HepG2 (cell line): ENCODE results near the gene FRS2. TPM values are rescaled to one million over a fixed set of nuclear protein-coding genes. Genes with fewer than 3 reads are reported as not detected.

Experiments
- ATAC-seq: fragments of 200-7000 bp; cut with Tn5 transposase; 3 replicates; pipeline ENCODE4 v1.9.1; 2020; ENCODE audit warnings: mild to moderate bottlenecking, moderate library complexity
- BruUV-seq: library from RNA; stranded (reverse); fragments of 400-500 nt; replicated peaks from 2 replicates; lab custom pipeline; 2021; lab: Mats Ljungman, UMichigan
- CTCF ChIA-PET: fragments of 300-600 bp; formaldehyde crosslinking; extraction: SDS; loops from one replicate; lab custom pipeline; 2021; ENCODE audit warnings: low total read pairs, inconsistent platforms, low intra/inter-chr PET ratio; lab: Yijun Ruan, JAX
- POLR2A ChIA-PET: fragments of 350-600 bp; sonication (Branson Sonifier 250); formaldehyde crosslinking; loops from one replicate; lab custom pipeline; 2020; ENCODE audit warnings: antibody characterized with exemption, inconsistent platforms; lab: Yijun Ruan, JAX
- DNase-seq: peaks from one replicate; pipeline ENCODE4 v3.0.0-alpha.2; 2015; ENCODE audit warnings: low spot score
- FAIRE-seq: peaks from 3 replicates; lab custom pipeline; 2011; peaks lifted over from hg19 to GRCh38; lab: Jason Lieb, UNC
- H2AFZ ChIP-seq: one replicate; pipeline ENCODE4 v1.6.1; 2011; ENCODE audit warnings: low read length, inconsistent platforms
- H3K27ac ChIP-seq: fragments of 300-600 bp; 3 replicates; pipeline ENCODE4 v1.8.0; 2011; ENCODE audit warnings: mixed run types, mild to moderate bottlenecking, mixed read lengths, low read length, inconsistent platforms; ENCODE audit not compliant: insufficient read depth; ENCODE audit errors: extremely low read length
- H3K27me3 ChIP-seq, 2 experiments: fragments of 200-600 bp in 1 of 2; 2 replicates in 1 of 2; 3 replicates in 1 of 2; pipeline versions ENCODE4 v1.6.0 to v1.8.0; 2011; ENCODE audit warnings: low read length in 2 of 2, mild to moderate bottlenecking in 2 of 2, moderate library complexity in 2 of 2, inconsistent platforms in 1 of 2; ENCODE audit not compliant: insufficient read depth in 2 of 2, control insufficient read depth in 1 of 2
- H3K36me3 ChIP-seq, 2 experiments: fragments of 200-600 bp in 1 of 2; replicated peaks in 1 of 2; 2 replicates in 1 of 2; 3 replicates in 1 of 2; pipeline versions ENCODE4 v1.5.1 to v1.8.0; 2011; ENCODE audit warnings: low read length in 2 of 2, inconsistent platforms in 1 of 2; ENCODE audit not compliant: insufficient read depth in 2 of 2, control insufficient read depth in 1 of 2
- H3K4me1 ChIP-seq: 2 replicates; pipeline ENCODE4 v1.5.1; 2012; ENCODE audit warnings: low read length, inconsistent platforms; ENCODE audit not compliant: insufficient read depth
- H3K4me2 ChIP-seq: 2 replicates; pipeline ENCODE4 v1.6.0; 2011; ENCODE audit warnings: low read depth, low read length, inconsistent platforms
- H3K4me3 ChIP-seq, 3 experiments: fragments of 200-600 bp in 1 of 3; sonication (generic), shearing (Covaris generic) in 1 of 3; replicated peaks in 1 of 3; 2 replicates each; pipeline ENCODE4 v1.5.1; 2011 to 2016; ENCODE audit warnings: low read length in 3 of 3, inconsistent platforms in 2 of 3, low read depth in 2 of 3, mild to moderate bottlenecking in 2 of 3, control low read depth in 1 of 3, mixed read lengths in 1 of 3; ENCODE audit not compliant: insufficient read depth in 1 of 3
- H3K79me2 ChIP-seq: one replicate; pipeline ENCODE4 v1.6.1; 2011; ENCODE audit warnings: low read length, inconsistent platforms; ENCODE audit not compliant: insufficient read depth
- H3K9ac ChIP-seq: 2 replicates; pipeline ENCODE4 v1.6.0; 2011; ENCODE audit warnings: mild to moderate bottlenecking, low read depth, low read length, inconsistent platforms; ENCODE audit not compliant: insufficient read depth
- H3K9me3 ChIP-seq: 2 replicates; pipeline ENCODE4 v1.5.1; 2012; ENCODE audit warnings: mild to moderate bottlenecking, low read length
- H4K20me1 ChIP-seq: 2 replicates; pipeline ENCODE4 v1.6.0; 2011; ENCODE audit warnings: inconsistent platforms, mild to moderate bottlenecking, low read length, moderate library complexity; ENCODE audit not compliant: insufficient read depth
- ATAD3A ChIP-seq: sonication (generic); formaldehyde crosslinking; IDR thresholded peaks from 2 replicates; pipeline ENCODE4 v1.4.0; 2020; ENCODE audit warnings: missing genetic modification reagents
- GTF2F1 ChIP-seq: fragments of 150-350 bp; IDR thresholded peaks from 2 replicates; pipeline ENCODE4 v1.6.1; 2014; ENCODE audit warnings: low read length
- HNF4A ChIP-seq: sonication (generic); formaldehyde crosslinking; IDR thresholded peaks from 2 replicates; pipeline ENCODE4 v1.4.0; 2020; ENCODE audit warnings: missing genetic modification reagents
- MBD4 ChIP-seq: IDR thresholded peaks from 2 replicates; pipeline ENCODE4 v1.6.1; 2012; ENCODE audit warnings: low read length, inconsistent platforms, borderline replicate concordance
- TBX2 ChIP-seq: sonication (generic); formaldehyde crosslinking; IDR thresholded peaks from 2 replicates; pipeline ENCODE4 v1.5.0; 2020; ENCODE audit warnings: missing genetic modification reagents, mild to moderate bottlenecking, borderline replicate concordance
- ZBTB46 ChIP-seq: sonication (generic); formaldehyde crosslinking; IDR thresholded peaks from 2 replicates; pipeline ENCODE4 v1.4.0; 2020; ENCODE audit warnings: mild to moderate bottlenecking, missing genetic modification reagents, borderline replicate concordance
- ZFP36 ChIP-seq: fragments of 150-350 bp; IDR thresholded peaks from 2 replicates; pipeline ENCODE4 v1.6.1; 2018; ENCODE audit warnings: borderline replicate concordance, low read length, low read depth; ENCODE audit not compliant: partially characterized antibody
- ZNF550 ChIP-seq: sonication (generic); formaldehyde crosslinking; IDR thresholded peaks from 2 replicates; pipeline ENCODE4 v1.4.0; 2020; ENCODE audit warnings: mild to moderate bottlenecking, missing genetic modification reagents, borderline replicate concordance
- ZNF878 ChIP-seq: sonication (generic); formaldehyde crosslinking; IDR thresholded peaks from 2 replicates; pipeline ENCODE4 v1.8.1; 2023; ENCODE audit warnings: mild to moderate bottlenecking, missing genetic modification reagents, moderate library complexity
- ZSCAN22 ChIP-seq: sonication (generic); formaldehyde crosslinking; IDR thresholded peaks from 2 replicates; pipeline ENCODE4 v1.4.0; 2020; ENCODE audit warnings: mild to moderate bottlenecking, missing genetic modification reagents
- ZZZ3 ChIP-seq: sonication (generic); formaldehyde crosslinking; IDR thresholded peaks from 2 replicates; pipeline ENCODE4 v1.4.0; 2020; ENCODE audit warnings: missing genetic modification reagents, mild to moderate bottlenecking, borderline replicate concordance
- WGBS: methylation state at CpG from one replicate; pipeline ENCODE4 v1.1.6; 2017; ENCODE audit warnings: low lambda C conversion rate; 5-methylcytosine and 5-hydroxymethylcytosine counted together
- in situ Hi-C: cut with HindIII; loops from 2 replicates; pipeline ENCODE4 v1.10.0; 2017; ENCODE audit warnings: low pct_unique_long_range_greater_than_20kb; ENCODE audit not compliant: extremely low pct_ligation_motif_present
- intact Hi-C: fragments of 100-400 bp; cut with micrococcal nuclease; formaldehyde crosslinking; loops from one replicate; pipeline ENCODE4 v1.10.0; 2022; ENCODE audit not compliant: unreplicated experiment
- polyA plus RNA-seq, 8 experiments: library from polyadenylated mRNA; depleted of rRNA in 3 of 8; stranded (reverse) in 7 of 8; unstranded in 1 of 8; fragments of >200 nt; fragmentation: Illumina TruSeq in 4 of 8; extraction: Trizol in 4 of 8; gene quantifications; 2 replicates each; pipeline versions ENCODE4 v1.2.1 to v1.2.3, GENCODE V29; 2011 to 2016; ENCODE audit warnings: low read depth in 4 of 8, missing spikeins in 1 of 8, mixed read lengths in 1 of 8; ENCODE audit not compliant: insufficient read depth in 1 of 8
- total RNA-seq, 5 experiments: library from RNA; depleted of rRNA; stranded (reverse); fragments of >200 nt; fragmentation: Illumina TruSeq; extraction: Trizol; gene quantifications; 2 replicates each; pipeline ENCODE4 v1.2.3, GENCODE V29; 2016; ENCODE audit warnings: low read depth in 1 of 5

FRS2 gene
- total and polyA plus RNA-seq, 2 of the 13 experiments (the other 11 are each of a cell fraction or from before 2014, with no cell fraction given): 8.3 to 16.8 TPM

GRCh38 chr12:69431591-69432222 lies 38.5 kb upstream of the FRS2 start:
- intact Hi-C loops: no loop called here
- Histone ChIP-seq H3K79me2 (no peaks in the 10 kb centered on the region), H4K20me1 (no peaks in the 10 kb centered on the region), H3K9ac (no peak overlapping the region), H3K4me2 (peak overlapping the region; percentile 38), H3K4me3 (no peak overlapping the region), H3K36me3 (no peaks in the 10 kb centered on the region), H2AFZ (peak overlapping the region; percentile 66), H3K27ac (no peak overlapping the region), H3K9me3 (no peaks in the 10 kb centered on the region), H3K27me3 (no peaks in the 10 kb centered on the region), H3K4me1 (peaks cover 33% of the 10 kb centered on the region)
- no peak for TF ChIP-seq ZFP36
- no peak for TF ChIP-seq ZNF550 (CRISPR knock-in tag)
- no peak for TF ChIP-seq ZZZ3 (CRISPR knock-in tag)
- TF ChIP-seq ZNF878 (CRISPR knock-in tag): no peak
- no peak for TF ChIP-seq ATAD3A (CRISPR knock-in tag)
- TF ChIP-seq ZSCAN22 (CRISPR knock-in tag): peak; percentile 93
- peak; percentile 36; the same call in 1 of the 2 replicates for TF ChIP-seq HNF4A (CRISPR knock-in tag)
- no TSS peak for BruUV-seq
- in situ Hi-C loops: no loop called here
- WGBS: 54% methylated on average over 8 of the region's 8 CpGs
- DNase-seq (no peak), FAIRE-seq (no peak), ATAC-seq (peak; percentile 65)
- ChIA-PET POLR2A (no interaction called here), CTCF (no interaction called here)

- no peaks in the 10 kb centered on the region for H3K27me3 ChIP-seq
- no TSS peak for BruUV-seq
- H3K27ac ChIP-seq: no peak overlapping the region
- 83% methylated on average over 3 of the region's 3 CpGs for WGBS
- POLR2A ChIA-PET: no interaction called here
- no peaks in the 10 kb centered on the region for H4K20me1 ChIP-seq
- CTCF ChIA-PET: no interaction called here
- in situ Hi-C loops: no loop called here
- no peaks in the 10 kb centered on the region for H3K9me3 ChIP-seq
- H3K36me3 ChIP-seq: no peaks in the 10 kb centered on the region
- DNase-seq (no peak), FAIRE-seq (no peak), ATAC-seq (no peak)
- intact Hi-C loops: no loop called here
- H3K9ac ChIP-seq: no peak overlapping the region
- no peak overlapping the region for H3K4me2 ChIP-seq
- no peaks in the 10 kb centered on the region for H3K79me2 ChIP-seq
- no peak overlapping the region for H3K4me3 ChIP-seq
- no peak overlapping the region for H2AFZ ChIP-seq
- peaks cover 27% of the 10 kb centered on the region for H3K4me1 ChIP-seq
- TF ChIP-seq GTF2F1 (no peak), ZBTB46 (CRISPR knock-in tag) (no peak), TBX2 (CRISPR knock-in tag) (no peak), MBD4 (no peak)
Measured at GRCh38 chr12:69433653-69434052, 36.5 kb upstream of the FRS2 start.
